Natural killer cell (primary cell): ENCODE measurements around the gene CNNM3. TPM values are rescaled to one million over a fixed set of nuclear protein-coding genes. Genes with fewer than 3 reads are reported as not detected.

ENCODE experiments used
- ATAC-seq, 3 donors: fragments of 150-1000 bp in 2 of 3; fragments of 200-7000 bp in 1 of 3; cut with Tn5 transposase; 1 replicate in 1 of 3; 2 replicates in 2 of 3; pipeline ENCODE4 v1.10.0; 2021; ENCODE audit warnings: mild to moderate bottlenecking in 2 of 3, moderate library complexity in 2 of 3
- DNase-seq, 2 donors: peaks; one replicate each; pipeline versions ENCODE4 v3.0.0 to v3.0.0-alpha.2; 2013 to 2021; ENCODE audit warnings: mixed read lengths in 1 of 2
- H3K27ac ChIP-seq: one replicate; pipeline ENCODE4 v1.5.1; 2013; ENCODE audit warnings: mild to moderate bottlenecking, low read length
- H3K27me3 ChIP-seq: one replicate; pipeline ENCODE4 v1.6.1; 2013; ENCODE audit warnings: low read length; ENCODE audit not compliant: control insufficient read depth, insufficient read depth
- H3K36me3 ChIP-seq: one replicate; pipeline ENCODE4 v1.6.1; 2013; ENCODE audit warnings: low read length; ENCODE audit not compliant: control insufficient read depth, insufficient read depth
- H3K4me1 ChIP-seq: one replicate; pipeline ENCODE4 v1.6.1; 2013; ENCODE audit warnings: low read length; ENCODE audit not compliant: control insufficient read depth, insufficient read depth
- H3K4me3 ChIP-seq: one replicate; pipeline ENCODE4 v1.5.1; 2013; ENCODE audit warnings: low read length
- H3K9me3 ChIP-seq: one replicate; pipeline ENCODE4 v1.6.1; 2013; ENCODE audit warnings: low read length; ENCODE audit not compliant: control insufficient read depth, insufficient read depth
- H3K27ac Mint-ChIP-seq, 2 donors: one replicate each; pipeline ENCODE4 v1.8.0; 2022; ENCODE audit warnings: mild to moderate bottlenecking in 2 of 2, mixed read lengths in 2 of 2, moderate library complexity in 1 of 2
- H3K27me3 Mint-ChIP-seq, 2 donors: one replicate each; pipeline ENCODE4 v1.8.0; 2022; ENCODE audit warnings: low read depth in 2 of 2, mixed read lengths in 2 of 2
- H3K36me3 Mint-ChIP-seq: one replicate; pipeline ENCODE4 v1.8.0; 2022; ENCODE audit warnings: mixed read lengths
- H3K4me1 Mint-ChIP-seq, 2 donors: one replicate each; pipeline ENCODE4 v1.8.0; 2022; ENCODE audit warnings: mixed read lengths in 2 of 2
- H3K4me3 Mint-ChIP-seq: one replicate; pipeline ENCODE4 v1.8.0; 2022; ENCODE audit warnings: mild to moderate bottlenecking, moderate library complexity, mixed read lengths
- H3K9me3 Mint-ChIP-seq, 2 donors: one replicate each; pipeline ENCODE4 v1.8.0; 2022; ENCODE audit warnings: mixed read lengths in 2 of 2
- WGBS: methylation state at CpG from one replicate; pipeline ENCODE4 v1.1.7; 2013; ENCODE audit warnings: missing lambda C conversion rate; ENCODE audit not compliant: insufficient coverage; 5-methylcytosine and 5-hydroxymethylcytosine counted together
- intact Hi-C: fragments of 100-400 bp; cut with micrococcal nuclease; formaldehyde crosslinking; loops from one replicate; pipeline ENCODE4 v1.14.2; 2022
- total RNA-seq, 4 donors: library from RNA; stranded (reverse); fragments of 120-200 nt in 1 of 4; gene quantifications; one replicate each; pipeline versions ENCODE4 v1.2.3 to v1.2.4, GENCODE V29; 2013 to 2022
- TF ChIP-seq, protein P1 (sequence below): fragments of 200-600 bp; IDR thresholded peaks from one replicate; pipeline ENCODE4 v1.8.0; 2022; ENCODE audit warnings: antibody characterized with exemption

CNNM3 gene
- total RNA-seq, 3 donors from 2014 or later (not counting 1 experiment from before 2014, with no cell fraction given): 33.8 to 55.2 (median 45.6) TPM

DNA sequence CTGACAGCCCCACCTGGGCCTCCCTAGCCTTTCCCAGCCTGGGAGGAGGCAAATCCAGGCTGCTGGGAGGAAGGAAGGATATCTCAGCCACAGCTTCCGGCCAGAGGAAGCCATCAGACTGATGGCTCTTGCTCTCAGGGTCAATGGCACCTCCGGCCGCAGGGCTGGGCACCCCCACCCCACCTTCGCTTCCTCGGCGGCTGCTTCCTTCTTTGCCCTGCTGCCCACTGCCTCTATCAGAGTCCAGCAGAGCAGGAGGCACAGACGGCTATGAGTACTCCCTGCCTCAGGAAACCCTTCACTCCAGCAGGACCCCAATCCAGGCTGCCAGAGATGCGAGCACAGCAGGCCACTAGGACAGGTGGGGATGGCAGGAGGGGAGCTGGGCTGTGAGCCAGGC, 50.5 kb downstream of the CNNM3 start:
- Mint-ChIP-seq H3K36me3 (peaks cover 4% of the 10 kb centered on the region), H3K4me3 (peak overlapping the region; percentile 90), H3K27ac (peak overlapping the region; percentile 85 to 87), H3K4me1 (peaks cover 43 to 48% of the 10 kb centered on the region in 2 donors), H3K9me3 (no peaks in the 10 kb centered on the region), H3K27me3 (no peaks in the 10 kb centered on the region)
- TF ChIP-seq, protein P1, sequence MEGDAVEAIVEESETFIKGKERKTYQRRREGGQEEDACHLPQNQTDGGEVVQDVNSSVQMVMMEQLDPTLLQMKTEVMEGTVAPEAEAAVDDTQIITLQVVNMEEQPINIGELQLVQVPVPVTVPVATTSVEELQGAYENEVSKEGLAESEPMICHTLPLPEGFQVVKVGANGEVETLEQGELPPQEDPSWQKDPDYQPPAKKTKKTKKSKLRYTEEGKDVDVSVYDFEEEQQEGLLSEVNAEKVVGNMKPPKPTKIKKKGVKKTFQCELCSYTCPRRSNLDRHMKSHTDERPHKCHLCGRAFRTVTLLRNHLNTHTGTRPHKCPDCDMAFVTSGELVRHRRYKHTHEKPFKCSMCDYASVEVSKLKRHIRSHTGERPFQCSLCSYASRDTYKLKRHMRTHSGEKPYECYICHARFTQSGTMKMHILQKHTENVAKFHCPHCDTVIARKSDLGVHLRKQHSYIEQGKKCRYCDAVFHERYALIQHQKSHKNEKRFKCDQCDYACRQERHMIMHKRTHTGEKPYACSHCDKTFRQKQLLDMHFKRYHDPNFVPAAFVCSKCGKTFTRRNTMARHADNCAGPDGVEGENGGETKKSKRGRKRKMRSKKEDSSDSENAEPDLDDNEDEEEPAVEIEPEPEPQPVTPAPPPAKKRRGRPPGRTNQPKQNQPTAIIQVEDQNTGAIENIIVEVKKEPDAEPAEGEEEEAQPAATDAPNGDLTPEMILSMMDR: no peak
- intact Hi-C loops: no loop called here
- Histone ChIP-seq H3K36me3 (peaks cover 43% of the 10 kb centered on the region), H3K4me1 (peaks cover 61% of the 10 kb centered on the region), H3K27ac (peak overlapping the region; percentile 46), H3K27me3 (no peaks in the 10 kb centered on the region), H3K4me3 (peak overlapping the region; percentile 11), H3K9me3 (no peaks in the 10 kb centered on the region)
- WGBS: 22% methylated on average over 8 of the region's 8 CpGs
- ATAC-seq: no peak
- no peak for DNase-seq

DNA sequence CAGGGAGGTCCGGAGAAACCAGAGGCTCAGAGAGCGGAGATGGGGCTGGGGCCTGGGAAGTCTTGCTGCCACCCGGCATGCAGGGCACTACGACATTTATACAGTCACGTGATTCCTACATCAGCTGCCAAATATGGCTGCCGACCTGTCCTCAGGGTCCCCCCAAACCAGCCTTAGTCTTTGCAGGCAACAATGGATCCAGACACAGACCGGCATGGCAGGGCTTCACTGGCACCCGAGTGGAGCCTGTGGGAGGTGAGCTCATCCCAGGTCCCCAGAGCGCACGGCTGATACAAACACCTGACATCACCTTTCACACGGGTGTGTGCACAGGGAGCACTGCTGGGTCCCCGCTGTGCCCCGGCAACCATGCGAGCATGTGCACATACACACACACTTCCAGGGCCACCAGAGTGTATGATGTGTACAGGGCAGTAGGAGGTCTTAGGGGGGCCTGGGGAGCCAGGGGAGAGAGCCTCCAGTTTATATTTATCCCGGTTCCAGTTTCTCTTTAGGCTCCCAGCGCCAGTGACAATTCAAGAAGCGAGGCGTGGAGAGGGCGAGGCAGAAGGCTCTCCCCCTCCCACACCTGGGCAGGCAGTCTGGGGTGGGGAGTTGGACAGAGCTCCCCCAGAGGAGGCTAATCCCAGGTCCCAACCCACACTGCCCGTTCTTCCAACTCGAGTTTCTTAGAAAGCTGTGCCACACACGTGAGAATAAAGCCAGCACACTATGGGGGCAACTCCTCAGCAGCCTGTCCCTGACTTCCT, 51.1 kb downstream of the CNNM3 start:
- Mint-ChIP-seq H3K27ac (peak overlapping the region; percentile 85 to 87), H3K9me3 (no peaks in the 10 kb centered on the region), H3K4me3 (peak overlapping the region; percentile 90), H3K36me3 (peaks cover 4% of the 10 kb centered on the region), H3K4me1 (peaks cover 43 to 48% of the 10 kb centered on the region in 2 donors), H3K27me3 (no peaks in the 10 kb centered on the region)
- Histone ChIP-seq H3K4me3 (peak overlapping the region; percentile 82), H3K4me1 (peaks cover 61% of the 10 kb centered on the region), H3K27ac (peak overlapping the region; percentile 75), H3K27me3 (no peaks in the 10 kb centered on the region), H3K9me3 (no peaks in the 10 kb centered on the region), H3K36me3 (peaks cover 37% of the 10 kb centered on the region)
- DNase-seq (no peak), ATAC-seq (no peak)
- TF ChIP-seq, protein P1: no peak
- 55% methylated on average over 15 of the region's 22 CpGs for WGBS
- intact Hi-C loops: no loop called here

DNA sequence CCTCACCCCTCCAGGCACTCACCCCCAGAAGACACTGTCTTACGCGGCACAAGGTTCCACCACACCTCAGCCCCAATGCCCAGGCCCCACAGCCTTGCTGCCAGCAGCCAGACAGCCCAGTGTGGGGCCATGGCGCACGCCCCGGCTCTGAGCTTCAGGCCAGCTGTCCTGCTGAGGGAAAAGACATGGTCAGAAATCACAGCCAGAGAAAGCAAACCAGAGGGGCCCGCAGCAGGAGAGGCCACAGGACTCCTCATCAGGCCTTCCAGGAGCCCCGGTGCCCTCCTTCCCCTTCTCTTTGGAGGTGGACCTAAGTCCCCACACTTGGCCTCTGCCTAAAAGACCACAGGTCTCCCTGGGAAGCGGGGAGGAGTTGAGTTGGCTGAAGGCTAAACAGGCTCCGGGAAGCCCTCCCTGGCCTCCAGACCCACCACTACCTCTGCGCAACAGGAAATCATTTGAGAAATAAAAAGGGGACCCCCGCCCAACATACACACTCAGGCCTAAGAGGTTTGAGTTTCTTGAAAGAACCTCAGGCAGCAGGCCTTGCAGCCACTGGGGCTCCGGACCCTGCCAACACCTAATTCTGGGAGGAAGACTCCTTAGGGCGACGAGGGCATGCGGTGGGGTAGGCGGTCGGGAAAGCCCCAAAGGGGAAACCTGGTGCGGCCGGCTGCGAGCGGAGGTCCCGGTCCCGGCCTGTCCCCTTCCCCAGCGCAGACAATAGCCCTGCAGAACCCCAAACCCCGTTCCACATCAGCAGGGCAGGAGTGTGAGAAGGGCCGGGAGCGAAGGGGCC, 51.9 kb downstream of the CNNM3 start:
- 12% methylated on average over 24 of the region's 27 CpGs for WGBS
- H3K4me1 ChIP-seq: peaks cover 61% of the 10 kb centered on the region

More for the DNA sequence above, 51.9 kb downstream of the CNNM3 start:
- TF ChIP-seq, protein P1: no peak
- H3K4me1 Mint-ChIP-seq: peaks cover 43 to 47% of the 10 kb centered on the region in 2 donors
- H3K36me3 Mint-ChIP-seq: peaks cover 4% of the 10 kb centered on the region
- Histone ChIP-seq H3K36me3 (peaks cover 35% of the 10 kb centered on the region), H3K27ac (peak overlapping the region; percentile 75), H3K4me3 (peak overlapping the region; percentile 82), H3K27me3 (no peaks in the 10 kb centered on the region), H3K9me3 (no peaks in the 10 kb centered on the region)
- DNase-seq (peak; percentile 46 to 67), ATAC-seq (peak; percentile 3 to 24 (median 19))
- peak overlapping the region; percentile 85 to 87 for H3K27ac Mint-ChIP-seq
- peak overlapping the region; percentile 90 for H3K4me3 Mint-ChIP-seq
- H3K9me3 Mint-ChIP-seq: no peaks in the 10 kb centered on the region
- intact Hi-C loops: no loop called here
- no peaks in the 10 kb centered on the region for H3K27me3 Mint-ChIP-seq
